ENCODE measurements around the gene MOSMO. TPM values are rescaled to one million over a fixed set of nuclear protein-coding genes. Genes with fewer than 3 reads are reported as not detected.
"Not testable (repeated sequence)": the region's sequence is repeated elsewhere in the genome, so short reads cannot be mapped to it uniquely, and the experiment has no call there.

Gene MOSMO
- total and polyA plus RNA-seq, 4 donors, result 3.9 to 13.6 (median 4.5) TPM

- not testable (repeated sequence) for H3K9me3 ChIP-seq (ENCODE audit: control insufficient read depth in 4 of 4, low read length in 3 of 4); DNase-seq (ENCODE audit: low spot score); H3K27me3 ChIP-seq (ENCODE audit: control insufficient read depth in 4 of 4, insufficient read depth in 4 of 4, low read length in 3 of 4); H3K9ac ChIP-seq (ENCODE audit: low read depth in 1 of 2, low read length in 2 of 2); H3K36me3 ChIP-seq (ENCODE audit: control insufficient read depth in 4 of 4, insufficient read depth in 3 of 4, low read depth in 1 of 4, low read length in 3 of 4); H3K4me1 ChIP-seq (ENCODE audit: control insufficient read depth in 4 of 4, insufficient read depth in 4 of 4, low read length in 3 of 4); H3K27ac ChIP-seq (ENCODE audit: low read depth in 1 of 2, low read length in 2 of 2); H3K4me3 ChIP-seq (ENCODE audit: low read depth in 1 of 3, low read length in 3 of 3)
- 97% methylated on average over 4 of the region's 4 CpGs for WGBS
Measured at GRCh38 chr16:22024785-22025184, 16.9 kb downstream of the MOSMO start.

- Histone ChIP-seq H3K9ac (ENCODE audit: low read depth in 1 of 2, low read length in 2 of 2) (no peak overlapping the region), H3K4me1 (ENCODE audit: control insufficient read depth in 4 of 4, insufficient read depth in 4 of 4, low read length in 3 of 4) (peaks cover 0 to 12% (median 3%) of the 10 kb centered on the region in 4 donors), H3K27me3 (ENCODE audit: control insufficient read depth in 4 of 4, insufficient read depth in 4 of 4, low read length in 3 of 4) (no peaks in the 10 kb centered on the region), H3K9me3 (ENCODE audit: control insufficient read depth in 4 of 4, low read length in 3 of 4) (no peaks in the 10 kb centered on the region), H3K4me3 (ENCODE audit: low read depth in 1 of 3, low read length in 3 of 3) (no peak overlapping the region), H3K27ac (ENCODE audit: low read depth in 1 of 2, low read length in 2 of 2) (no peak overlapping the region), H3K36me3 (ENCODE audit: control insufficient read depth in 4 of 4, insufficient read depth in 3 of 4, low read depth in 1 of 4, low read length in 3 of 4) (peaks cover 0 to 1% (median 0%) of the 10 kb centered on the region in 4 donors)
- DNase-seq (ENCODE audit: low spot score), result no peak
- 85% methylated on average over 2 of the region's 2 CpGs for WGBS
- no peak for TF ChIP-seq YY1 (IDR thresholded peaks at IDR 0.05)
- TF ChIP-seq GABPA (IDR thresholded peaks at IDR 0.05 in 1 of 2, conservative IDR thresholded peaks at IDR 0.05 in 1 of 2), result no peak
- TF ChIP-seq RAD21 (IDR thresholded peaks at IDR 0.05), result no peak
- TF ChIP-seq, protein P1, sequence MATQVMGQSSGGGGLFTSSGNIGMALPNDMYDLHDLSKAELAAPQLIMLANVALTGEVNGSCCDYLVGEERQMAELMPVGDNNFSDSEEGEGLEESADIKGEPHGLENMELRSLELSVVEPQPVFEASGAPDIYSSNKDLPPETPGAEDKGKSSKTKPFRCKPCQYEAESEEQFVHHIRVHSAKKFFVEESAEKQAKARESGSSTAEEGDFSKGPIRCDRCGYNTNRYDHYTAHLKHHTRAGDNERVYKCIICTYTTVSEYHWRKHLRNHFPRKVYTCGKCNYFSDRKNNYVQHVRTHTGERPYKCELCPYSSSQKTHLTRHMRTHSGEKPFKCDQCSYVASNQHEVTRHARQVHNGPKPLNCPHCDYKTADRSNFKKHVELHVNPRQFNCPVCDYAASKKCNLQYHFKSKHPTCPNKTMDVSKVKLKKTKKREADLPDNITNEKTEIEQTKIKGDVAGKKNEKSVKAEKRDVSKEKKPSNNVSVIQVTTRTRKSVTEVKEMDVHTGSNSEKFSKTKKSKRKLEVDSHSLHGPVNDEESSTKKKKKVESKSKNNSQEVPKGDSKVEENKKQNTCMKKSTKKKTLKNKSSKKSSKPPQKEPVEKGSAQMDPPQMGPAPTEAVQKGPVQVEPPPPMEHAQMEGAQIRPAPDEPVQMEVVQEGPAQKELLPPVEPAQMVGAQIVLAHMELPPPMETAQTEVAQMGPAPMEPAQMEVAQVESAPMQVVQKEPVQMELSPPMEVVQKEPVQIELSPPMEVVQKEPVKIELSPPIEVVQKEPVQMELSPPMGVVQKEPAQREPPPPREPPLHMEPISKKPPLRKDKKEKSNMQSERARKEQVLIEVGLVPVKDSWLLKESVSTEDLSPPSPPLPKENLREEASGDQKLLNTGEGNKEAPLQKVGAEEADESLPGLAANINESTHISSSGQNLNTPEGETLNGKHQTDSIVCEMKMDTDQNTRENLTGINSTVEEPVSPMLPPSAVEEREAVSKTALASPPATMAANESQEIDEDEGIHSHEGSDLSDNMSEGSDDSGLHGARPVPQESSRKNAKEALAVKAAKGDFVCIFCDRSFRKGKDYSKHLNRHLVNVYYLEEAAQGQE (IDR thresholded peaks at IDR 0.05), result no peak
- TF ChIP-seq HNF4G (IDR thresholded peaks at IDR 0.05), result no peak
- TF ChIP-seq, protein P2, sequence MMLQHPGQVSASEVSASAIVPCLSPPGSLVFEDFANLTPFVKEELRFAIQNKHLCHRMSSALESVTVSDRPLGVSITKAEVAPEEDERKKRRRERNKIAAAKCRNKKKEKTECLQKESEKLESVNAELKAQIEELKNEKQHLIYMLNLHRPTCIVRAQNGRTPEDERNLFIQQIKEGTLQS (IDR thresholded peaks at IDR 0.05), result no peak
- no peak for TF ChIP-seq ZBTB33 (IDR thresholded peaks at IDR 0.05)
- no peak for TF ChIP-seq NR2F2 (IDR thresholded peaks at IDR 0.05)
- TF ChIP-seq TAF1 (conservative IDR thresholded peaks at IDR 0.05), result no peak
- no peak for TF ChIP-seq FOXA1 (IDR thresholded peaks at IDR 0.05)
- no peak for TF ChIP-seq FOXA2 (IDR thresholded peaks at IDR 0.05)
- TF ChIP-seq MAX (IDR thresholded peaks at IDR 0.05), result no peak
- no peak for TF ChIP-seq SP1 (IDR thresholded peaks at IDR 0.05)
- TF ChIP-seq HNF4A (conservative IDR thresholded peaks at IDR 0.05), result no peak
- no peak for TF ChIP-seq JUND (IDR thresholded peaks at IDR 0.05)
Measured at GRCh38 chr16:22027633-22028032, 19.7 kb downstream of the MOSMO start.

All from liver (tissue), 9 donors.